ENCODE data around the gene ZBTB20. TPM values are rescaled to one million over a fixed set of nuclear protein-coding genes. Genes with fewer than 3 reads are reported as not detected.

The ZBTB20 gene
- total RNA-seq, 1 donor from 2014 or later: 91.2 TPM

DNA sequence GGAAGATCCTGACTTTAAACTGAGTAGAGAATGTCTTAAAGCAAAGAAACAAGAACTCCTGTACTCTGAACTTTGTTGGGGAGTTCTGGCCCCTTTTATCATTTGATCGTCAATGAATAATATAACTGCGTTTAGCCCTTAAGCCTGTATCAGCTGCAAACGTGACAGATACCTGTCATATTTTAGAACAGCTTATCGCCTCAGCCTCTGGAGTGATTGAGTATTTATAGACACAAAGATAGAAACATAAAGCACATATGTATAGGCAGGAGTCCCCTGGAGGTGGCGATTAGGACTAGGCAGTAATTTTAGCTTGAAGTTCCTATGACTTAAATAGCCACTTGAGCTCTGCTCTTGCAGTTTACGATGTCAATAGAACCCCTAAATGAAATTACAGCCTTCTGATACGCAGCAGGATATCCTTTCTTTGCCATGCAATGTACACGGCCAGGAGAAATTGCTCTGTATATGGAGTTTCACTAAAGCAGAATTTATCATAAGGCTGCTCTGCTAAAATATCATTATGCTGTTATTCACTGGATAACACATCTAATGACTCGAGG, 531.5 kb downstream of the ZBTB20 start:
- TF ChIP-seq, protein P1, sequence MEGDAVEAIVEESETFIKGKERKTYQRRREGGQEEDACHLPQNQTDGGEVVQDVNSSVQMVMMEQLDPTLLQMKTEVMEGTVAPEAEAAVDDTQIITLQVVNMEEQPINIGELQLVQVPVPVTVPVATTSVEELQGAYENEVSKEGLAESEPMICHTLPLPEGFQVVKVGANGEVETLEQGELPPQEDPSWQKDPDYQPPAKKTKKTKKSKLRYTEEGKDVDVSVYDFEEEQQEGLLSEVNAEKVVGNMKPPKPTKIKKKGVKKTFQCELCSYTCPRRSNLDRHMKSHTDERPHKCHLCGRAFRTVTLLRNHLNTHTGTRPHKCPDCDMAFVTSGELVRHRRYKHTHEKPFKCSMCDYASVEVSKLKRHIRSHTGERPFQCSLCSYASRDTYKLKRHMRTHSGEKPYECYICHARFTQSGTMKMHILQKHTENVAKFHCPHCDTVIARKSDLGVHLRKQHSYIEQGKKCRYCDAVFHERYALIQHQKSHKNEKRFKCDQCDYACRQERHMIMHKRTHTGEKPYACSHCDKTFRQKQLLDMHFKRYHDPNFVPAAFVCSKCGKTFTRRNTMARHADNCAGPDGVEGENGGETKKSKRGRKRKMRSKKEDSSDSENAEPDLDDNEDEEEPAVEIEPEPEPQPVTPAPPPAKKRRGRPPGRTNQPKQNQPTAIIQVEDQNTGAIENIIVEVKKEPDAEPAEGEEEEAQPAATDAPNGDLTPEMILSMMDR (IDR thresholded peaks at IDR 0.05): no peak
- no peaks in the 10 kb centered on the region for H3K9me3 Mint-ChIP-seq
- H3K4me3 Mint-ChIP-seq: no peak overlapping the region
- ATAC-seq (ENCODE audit: low read depth) (no peak), DNase-seq (no peak)
- intact Hi-C loops (cut with micrococcal nuclease): no loop called here
- ChIA-PET CTCF (no interaction called here), POLR2A (no interaction called here)
- H3K4me1 Mint-ChIP-seq: no peaks in the 10 kb centered on the region
- no peak overlapping the region for H3K27ac Mint-ChIP-seq
- H3K36me3 Mint-ChIP-seq (ENCODE audit: low read depth): no peaks in the 10 kb centered on the region
- H3K27me3 Mint-ChIP-seq: no peaks in the 10 kb centered on the region

DNA sequence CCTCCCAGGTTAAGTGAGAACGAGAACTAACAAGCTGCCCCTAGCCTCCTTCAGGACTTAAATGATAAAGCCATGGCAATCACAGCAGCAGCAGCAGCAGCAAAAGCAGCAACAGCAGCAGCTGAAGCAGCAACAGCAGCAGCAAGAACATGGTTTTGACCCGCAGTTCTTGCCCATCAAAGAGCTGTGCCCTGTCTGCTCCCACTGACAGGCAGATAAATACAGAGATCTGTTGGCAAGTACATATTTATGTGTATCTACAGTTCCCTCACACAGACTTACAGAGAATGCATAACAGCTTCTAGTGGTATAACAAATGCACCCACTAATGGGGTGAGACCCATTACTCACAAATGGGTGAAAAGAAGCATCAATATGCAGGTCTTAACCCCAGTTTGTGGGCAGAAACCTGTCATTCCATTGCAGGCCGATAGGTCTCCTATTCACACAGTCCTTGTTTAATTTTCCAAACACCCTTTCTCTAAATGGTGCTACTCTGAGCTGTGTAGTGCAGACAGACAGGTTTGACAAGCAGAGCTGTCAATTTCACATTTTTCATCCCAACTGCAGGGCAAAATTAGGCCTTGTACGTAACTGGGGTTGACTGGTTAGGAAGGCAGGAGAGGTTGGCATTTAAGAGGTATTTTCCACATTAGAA, 537.0 kb downstream of the ZBTB20 start:
- CTCF ChIA-PET: no interaction called here
- H3K4me1 Mint-ChIP-seq: no peaks in the 10 kb centered on the region
- intact Hi-C loops (cut with micrococcal nuclease): no loop called here
- H3K36me3 Mint-ChIP-seq (ENCODE audit: low read depth): peaks cover 2% of the 10 kb centered on the region
- no peaks in the 10 kb centered on the region for H3K9me3 Mint-ChIP-seq
- no peaks in the 10 kb centered on the region for H3K27me3 Mint-ChIP-seq
- no peak for ATAC-seq (ENCODE audit: low read depth)
- TF ChIP-seq, protein P1 (IDR thresholded peaks at IDR 0.05): no peak
- POLR2A ChIA-PET: no interaction called here
- no peak overlapping the region for H3K27ac Mint-ChIP-seq
- DNase-seq: no peak
- H3K4me3 Mint-ChIP-seq: no peak overlapping the region

DNA sequence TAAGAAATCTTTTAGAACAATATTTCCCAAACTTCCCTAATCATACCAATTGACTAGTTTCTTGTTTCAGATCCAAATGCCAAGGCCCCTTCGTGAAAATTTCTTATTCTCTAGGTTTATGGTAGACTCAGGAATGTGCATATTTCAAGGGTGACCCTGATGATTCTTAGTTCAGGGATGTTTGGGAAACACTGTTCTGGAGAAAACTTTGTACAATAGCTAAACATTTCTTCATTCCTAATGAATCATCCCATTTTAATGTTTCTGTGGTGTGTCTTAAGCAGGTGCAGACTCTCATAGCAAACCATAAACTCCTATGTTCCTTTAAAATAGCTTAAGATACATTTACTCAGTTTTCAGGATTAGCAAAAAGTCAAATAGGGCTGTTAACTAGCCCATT, 538.8 kb downstream of the ZBTB20 start:
- intact Hi-C loops (cut with micrococcal nuclease): no loop called here
- Mint-ChIP-seq H3K4me3 (no peak overlapping the region), H3K36me3 (ENCODE audit: low read depth) (peaks cover 2% of the 10 kb centered on the region), H3K9me3 (no peaks in the 10 kb centered on the region), H3K27me3 (no peaks in the 10 kb centered on the region), H3K27ac (no peak overlapping the region), H3K4me1 (no peaks in the 10 kb centered on the region)
- no peak for ATAC-seq (ENCODE audit: low read depth)
- POLR2A ChIA-PET: no interaction called here
- no peak for DNase-seq
- TF ChIP-seq, protein P1 (IDR thresholded peaks at IDR 0.05): no peak
- CTCF ChIA-PET: no interaction called here

DNA sequence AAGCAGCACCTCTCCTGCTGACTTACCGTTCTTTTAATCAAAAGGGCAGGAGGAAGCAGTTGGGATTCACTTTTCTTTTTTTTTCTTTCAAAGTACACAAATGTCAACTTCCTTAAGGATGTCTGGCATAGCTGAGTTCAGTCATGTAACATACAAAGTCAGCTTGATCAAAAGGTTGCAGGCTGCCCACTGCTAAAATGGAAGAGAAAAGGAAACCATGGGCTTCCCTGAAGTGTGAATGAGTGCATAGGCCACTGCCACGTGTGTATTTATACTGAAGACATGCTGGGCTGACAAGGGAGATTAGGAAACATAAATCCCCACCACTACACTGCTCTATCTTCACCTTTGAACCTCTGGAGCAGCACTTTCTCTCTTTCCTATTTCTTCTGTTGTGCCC, 540.8 kb downstream of the ZBTB20 start:
- Mint-ChIP-seq H3K27ac (no peak overlapping the region), H3K9me3 (no peaks in the 10 kb centered on the region), H3K4me3 (no peak overlapping the region), H3K36me3 (ENCODE audit: low read depth) (peaks cover 2% of the 10 kb centered on the region), H3K4me1 (no peaks in the 10 kb centered on the region), H3K27me3 (no peaks in the 10 kb centered on the region)
- POLR2A ChIA-PET: no interaction called here
- TF ChIP-seq, protein P1 (IDR thresholded peaks at IDR 0.05): no peak
- DNase-seq (no peak), ATAC-seq (ENCODE audit: low read depth) (no peak)
- intact Hi-C loops (cut with micrococcal nuclease): no loop called here
- CTCF ChIA-PET: no interaction called here

DNA sequence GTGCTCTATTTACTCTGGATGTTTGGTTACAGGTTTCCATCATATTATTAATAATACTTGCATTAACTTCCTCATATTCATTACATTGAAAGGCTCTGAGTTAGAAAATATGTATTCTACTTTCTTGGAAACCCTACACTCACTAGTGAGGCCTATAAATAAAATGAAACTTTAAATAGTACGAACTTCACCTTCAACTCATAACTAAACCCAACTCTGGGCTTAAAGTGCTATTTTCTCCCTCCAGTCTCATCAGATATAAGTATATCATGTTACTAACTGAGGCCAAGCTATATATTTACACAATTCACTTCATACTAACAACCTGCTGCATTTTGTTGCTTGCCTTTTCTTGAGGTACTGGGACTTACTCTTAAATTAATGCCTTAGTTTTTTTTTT, 546.5 kb downstream of the ZBTB20 start:
- DNase-seq: no peak
- CTCF ChIA-PET: no interaction called here
- Mint-ChIP-seq H3K4me3 (no peak overlapping the region), H3K9me3 (no peaks in the 10 kb centered on the region), H3K36me3 (ENCODE audit: low read depth) (peaks cover 2% of the 10 kb centered on the region), H3K4me1 (no peaks in the 10 kb centered on the region), H3K27ac (no peak overlapping the region), H3K27me3 (no peaks in the 10 kb centered on the region)
- intact Hi-C loops (cut with micrococcal nuclease): no loop called here
- TF ChIP-seq, protein P1 (IDR thresholded peaks at IDR 0.05): no peak
- no peak for ATAC-seq (ENCODE audit: low read depth)
- POLR2A ChIA-PET: no interaction called here
